ENCODE data around the gene CPXM2. TPM values are rescaled to one million over a fixed set of nuclear protein-coding genes. Genes with fewer than 3 reads are reported as not detected.

Gene CPXM2
- polyA plus RNA-seq, 1 donor (not counting 4 experiments of a cell fraction or from before 2014, with no cell fraction given), result 0.03 TPM

- Histone ChIP-seq H3K4me3 (ENCODE audit: control insufficient read depth in 2 of 3, extremely low read depth in 1 of 3, insufficient read depth in 2 of 3, low read depth in 1 of 3, low read length in 3 of 3) (no peak overlapping the region), H2AFZ (ENCODE audit: control insufficient read depth, low read length) (no peak overlapping the region), H3K4me2 (ENCODE audit: control insufficient read depth, extremely low read depth, insufficient read depth, low read depth, low read length) (no peak overlapping the region), H3K27me3 (ENCODE audit: control insufficient read depth, extremely low read depth, insufficient read depth, low read length) (peaks cover 15% of the 10 kb centered on the region), H3K27ac (ENCODE audit: control insufficient read depth, insufficient read depth, low read length) (no peak overlapping the region), H4K20me1 (ENCODE audit: control insufficient read depth, extremely low read depth, insufficient read depth, low read length) (no peaks in the 10 kb centered on the region), H3K36me3 (ENCODE audit: control insufficient read depth in 2 of 2, extremely low read depth in 1 of 2, insufficient read depth in 2 of 2, low read length in 2 of 2) (no peaks in the 10 kb centered on the region), H3K79me2 (ENCODE audit: control insufficient read depth, insufficient read depth, low read length) (no peaks in the 10 kb centered on the region), H3K9me3 (ENCODE audit: control insufficient read depth, low read depth, low read length) (no peaks in the 10 kb centered on the region), H3K9me1 (ENCODE audit: control insufficient read depth, extremely low read depth, insufficient read depth, low read length) (no peaks in the 10 kb centered on the region), H3K4me1 (ENCODE audit: control insufficient read depth, extremely low read depth, insufficient read depth, low read length) (no peaks in the 10 kb centered on the region), H3K9ac (ENCODE audit: control insufficient read depth, extremely low read depth, insufficient read depth, low read length) (no peak overlapping the region)
- FAIRE-seq (no peak), DNase-seq (ENCODE audit: low read depth, low spot score) (no peak)
- dilution Hi-C loops (cut with MboI; ENCODE audit: extremely low pct_ligation_motif_present, low sequenced_read_pairs), result no loop called here
- TF ChIP-seq EZH2 (IDR thresholded peaks at IDR 0.05; ENCODE audit: low read length), result no peak
- no peak for TF ChIP-seq CTCF (optimal IDR thresholded peaks at IDR 0.05 in 1 of 3, IDR thresholded peaks at IDR 0.05 in 1 of 3, conservative IDR thresholded peaks at IDR 0.05 in 1 of 3; ENCODE audit: extremely low read depth in 1 of 3, insufficient read depth in 2 of 3, low read length in 3 of 3)
Observed at GRCh38 chr10:123906296-123906695, 14.7 kb upstream of the CPXM2 start.

- peaks cover 15% of the 10 kb centered on the region for H3K27me3 ChIP-seq (ENCODE audit: control insufficient read depth, extremely low read depth, insufficient read depth, low read length)
- DNase-seq (ENCODE audit: low read depth, low spot score) (no peak), FAIRE-seq (no peak)
- no peaks in the 10 kb centered on the region for H3K9me3 ChIP-seq (ENCODE audit: control insufficient read depth, low read depth, low read length)
- no peak overlapping the region for H2AFZ ChIP-seq (ENCODE audit: control insufficient read depth, low read length)
- no peaks in the 10 kb centered on the region for H4K20me1 ChIP-seq (ENCODE audit: control insufficient read depth, extremely low read depth, insufficient read depth, low read length)
- H3K4me1 ChIP-seq (ENCODE audit: control insufficient read depth, extremely low read depth, insufficient read depth, low read length), result no peaks in the 10 kb centered on the region
- no peak for TF ChIP-seq CTCF (optimal IDR thresholded peaks at IDR 0.05 in 1 of 3, IDR thresholded peaks at IDR 0.05 in 1 of 3, conservative IDR thresholded peaks at IDR 0.05 in 1 of 3; ENCODE audit: extremely low read depth in 1 of 3, insufficient read depth in 2 of 3, low read length in 3 of 3)
- no peak for TF ChIP-seq EZH2 (IDR thresholded peaks at IDR 0.05; ENCODE audit: low read length)
- dilution Hi-C loops (cut with MboI; ENCODE audit: extremely low pct_ligation_motif_present, low sequenced_read_pairs), result no loop called here
- H3K9ac ChIP-seq (ENCODE audit: control insufficient read depth, extremely low read depth, insufficient read depth, low read length), result no peak overlapping the region
- H3K36me3 ChIP-seq (ENCODE audit: control insufficient read depth in 2 of 2, extremely low read depth in 1 of 2, insufficient read depth in 2 of 2, low read length in 2 of 2), result no peaks in the 10 kb centered on the region
- no peak overlapping the region for H3K27ac ChIP-seq (ENCODE audit: control insufficient read depth, insufficient read depth, low read length)
- no peak overlapping the region for H3K4me2 ChIP-seq (ENCODE audit: control insufficient read depth, extremely low read depth, insufficient read depth, low read depth, low read length)
- no peaks in the 10 kb centered on the region for H3K9me1 ChIP-seq (ENCODE audit: control insufficient read depth, extremely low read depth, insufficient read depth, low read length)
- no peaks in the 10 kb centered on the region for H3K79me2 ChIP-seq (ENCODE audit: control insufficient read depth, insufficient read depth, low read length)
- no peak overlapping the region for H3K4me3 ChIP-seq (ENCODE audit: control insufficient read depth in 2 of 3, extremely low read depth in 1 of 3, insufficient read depth in 2 of 3, low read depth in 1 of 3, low read length in 3 of 3)
Observed at GRCh38 chr10:123904834-123905409, 13.3 kb upstream of the CPXM2 start.
